ENCODE results near the gene RASSF5.

The RASSF5 gene

GRCh38 chr1:206635080-206635977 is 128.0 kb downstream of the RASSF5 start, which contains the start of gene DYRK3:
DYRK3 (plus strand) TSS chr1:206635536; CDS start chr1:206635704, 168 bp downstream.
- peak; percentile 95 for DNase-seq (ENCODE audit: low read depth)

DNA sequence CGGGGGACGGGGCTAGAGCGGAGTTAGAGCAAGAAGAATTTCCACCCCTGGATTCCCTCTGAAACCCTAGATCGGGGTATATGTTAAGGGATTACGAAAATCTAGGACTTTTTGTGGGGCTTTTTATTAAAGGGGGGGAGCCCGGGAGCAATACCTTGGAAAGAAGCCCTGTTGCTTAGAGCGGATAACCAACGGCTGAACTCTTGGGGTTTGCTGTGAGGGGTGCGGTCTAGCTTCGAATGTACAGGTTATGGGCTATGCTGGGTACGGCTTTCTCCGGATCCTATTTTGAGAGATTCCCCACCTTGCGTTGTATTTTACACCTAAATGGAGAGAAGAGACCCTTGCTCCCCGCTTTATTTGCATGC is 128.6 kb downstream of the RASSF5 start:
- DNase-seq (ENCODE audit: low read depth): peak; percentile 17

DNA sequence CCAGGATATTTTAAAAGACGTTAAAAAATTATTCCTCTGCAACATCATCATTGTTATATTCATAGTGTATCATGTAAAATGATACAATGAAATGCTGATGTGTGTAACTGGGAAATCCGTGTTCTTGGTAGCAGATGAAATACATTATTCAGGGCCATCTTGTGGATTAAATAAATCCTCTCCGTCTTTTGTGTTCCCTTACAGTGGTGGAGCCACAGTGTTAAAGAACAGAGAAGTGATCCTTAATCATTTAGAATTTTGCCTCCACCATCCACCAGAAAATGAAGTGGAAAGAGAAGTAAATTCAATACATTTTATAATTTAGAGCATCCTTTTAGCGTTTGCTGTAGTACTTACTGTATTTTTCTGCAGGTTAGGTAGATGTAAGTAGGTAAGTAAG is 129.3 kb downstream of the RASSF5 start:
- no peak for DNase-seq (ENCODE audit: low read depth)

DNA sequence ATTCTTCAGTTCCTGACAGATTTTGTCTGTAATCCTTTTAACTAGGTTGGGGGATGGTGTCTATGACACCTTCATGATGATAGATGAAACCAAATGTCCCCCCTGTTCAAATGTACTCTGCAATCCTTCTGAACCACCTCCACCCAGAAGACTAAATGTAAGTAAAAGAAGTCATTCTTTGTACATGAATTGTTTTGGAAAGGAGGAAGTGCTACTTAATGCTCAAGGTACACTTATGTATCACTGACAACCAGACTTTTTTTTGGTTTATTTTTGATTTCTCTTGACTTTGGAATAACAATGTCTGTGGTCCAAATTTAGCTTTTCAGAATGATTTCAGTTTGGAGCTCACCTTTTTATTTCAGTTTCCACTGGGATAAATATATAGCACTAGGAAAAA is 130.3 kb downstream of the RASSF5 start:
- no peak for DNase-seq (ENCODE audit: low read depth)

Measured in iris pigment epithelial cell (primary cell).